Prostate gland (tissue), 2 donors: Measurements from ENCODE around the gene DNAJC9.

Experiments used
- CTCF ChIP-seq, 4 experiments: fragments of 200-600 bp in 2 of 4; fragments of 450-650 bp in 2 of 4; sonication (generic) in 2 of 4; IDR thresholded peaks; 1 replicate in 3 of 4; 2 replicates in 1 of 4; pipeline ENCODE4 v1.5.1; 2016 to 2019; ENCODE audit warnings: antibody characterized with exemption in 4 of 4, mild to moderate bottlenecking in 2 of 4, moderate library complexity in 2 of 4
- POLR2A ChIP-seq: fragments of 450-650 bp; IDR thresholded peaks from one replicate; pipeline ENCODE4 v1.6.1; 2016; ENCODE audit warnings: antibody characterized with exemption, mild to moderate bottlenecking
- POLR2AphosphoS5 ChIP-seq: sonication (generic); formaldehyde crosslinking; IDR thresholded peaks from one replicate; pipeline ENCODE4 v1.6.1; 2017; ENCODE audit warnings: antibody characterized with exemption

GRCh38 chr10:73226663-73227062 is 20.4 kb downstream of the DNAJC9 start:
- TF ChIP-seq CTCF (IDR thresholded peaks at IDR 0.05): no peak
- no peak for TF ChIP-seq POLR2A
- TF ChIP-seq POLR2AphosphoS5: no peak
